Activated CD8-positive, alpha-beta memory T cell treated with anti-CD3 and anti-CD28 coated beads for 48 hours (primary cell): ENCODE data around the gene ZNF124.

Experiments used
- DNase-seq, 3 experiments: peaks; one replicate each; pipeline ENCODE4 v3.0.0-alpha.2; 2020; ENCODE audit warnings: low read depth in 2 of 3, low spot score in 2 of 3

Gene ZNF124

DNA sequence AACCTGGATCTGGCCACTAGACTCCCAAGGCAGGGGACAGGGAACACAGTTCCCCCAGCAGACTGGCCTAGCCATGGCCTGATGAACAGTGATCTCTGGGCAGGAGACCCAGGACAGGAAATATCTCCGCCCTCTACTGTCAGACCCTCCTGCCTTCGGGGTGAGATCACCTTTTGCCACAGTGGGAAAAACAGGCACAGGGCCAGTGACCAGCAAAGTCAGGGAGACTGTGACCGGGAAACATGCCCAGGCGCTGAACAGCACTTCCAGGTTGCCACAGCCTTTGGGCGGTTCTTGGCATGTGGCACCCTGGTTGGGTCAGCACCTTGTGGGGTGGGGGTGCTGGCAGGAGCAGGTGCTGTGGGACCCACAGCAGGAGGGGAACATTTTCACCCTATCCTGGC is 58.7 kb downstream of the ZNF124 start:
- DNase-seq: no peak

DNA sequence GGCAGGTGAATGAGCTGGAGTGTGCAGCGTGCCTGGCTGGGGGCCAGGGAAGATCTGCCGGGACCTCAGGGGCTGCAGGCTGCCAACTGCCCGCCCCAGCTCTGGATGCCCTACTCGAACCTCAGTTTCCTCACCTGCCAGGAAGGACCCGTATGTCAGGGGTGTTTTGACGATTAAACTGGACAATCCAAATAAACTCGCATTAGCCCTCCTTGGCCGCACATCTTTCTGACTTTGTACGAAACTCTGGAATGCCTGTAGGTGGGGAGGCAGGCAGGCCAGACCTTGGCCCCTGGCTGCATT is 59.4 kb downstream of the ZNF124 start:
- no peak for DNase-seq

DNA sequence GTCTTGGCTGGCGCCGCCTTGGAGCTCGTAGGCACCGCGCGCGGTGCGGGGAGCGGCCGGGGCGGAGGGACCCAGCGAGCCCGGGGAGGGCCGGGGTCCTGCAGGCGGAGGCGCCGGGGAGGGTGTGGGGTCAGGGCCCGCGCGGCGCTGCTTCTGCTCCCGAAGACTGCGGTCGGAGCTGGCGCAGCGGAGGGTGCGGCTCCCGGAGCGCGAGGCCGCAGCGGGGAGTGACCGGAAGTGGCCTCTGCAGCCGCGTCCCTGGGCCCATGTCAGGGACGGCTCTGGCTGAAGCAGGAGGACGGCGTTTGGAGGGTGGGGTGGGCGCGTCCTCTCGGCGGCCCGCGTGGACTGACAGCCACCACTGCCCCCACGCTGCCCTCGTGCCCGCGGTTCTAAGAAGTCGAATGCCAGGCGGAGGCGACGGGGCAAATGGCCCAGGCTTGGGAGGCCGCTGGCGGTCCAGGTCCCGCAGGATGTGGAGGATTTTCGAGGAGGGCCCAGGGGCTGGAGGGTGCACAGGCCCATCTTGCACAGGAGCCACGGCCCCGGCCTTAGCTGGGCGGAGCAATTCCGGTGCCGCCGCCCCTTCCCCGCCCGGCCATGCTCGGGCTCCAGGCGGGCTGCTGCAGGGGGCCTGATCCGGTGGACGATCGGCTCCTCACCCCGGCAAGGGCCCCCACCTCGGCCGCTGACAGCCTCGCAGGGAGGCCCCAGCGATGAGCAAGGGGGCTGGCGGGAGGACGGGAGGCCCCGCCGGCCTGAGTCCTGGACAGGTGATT is 59.9 kb downstream of the ZNF124 start:
- DNase-seq: no peak

DNA sequence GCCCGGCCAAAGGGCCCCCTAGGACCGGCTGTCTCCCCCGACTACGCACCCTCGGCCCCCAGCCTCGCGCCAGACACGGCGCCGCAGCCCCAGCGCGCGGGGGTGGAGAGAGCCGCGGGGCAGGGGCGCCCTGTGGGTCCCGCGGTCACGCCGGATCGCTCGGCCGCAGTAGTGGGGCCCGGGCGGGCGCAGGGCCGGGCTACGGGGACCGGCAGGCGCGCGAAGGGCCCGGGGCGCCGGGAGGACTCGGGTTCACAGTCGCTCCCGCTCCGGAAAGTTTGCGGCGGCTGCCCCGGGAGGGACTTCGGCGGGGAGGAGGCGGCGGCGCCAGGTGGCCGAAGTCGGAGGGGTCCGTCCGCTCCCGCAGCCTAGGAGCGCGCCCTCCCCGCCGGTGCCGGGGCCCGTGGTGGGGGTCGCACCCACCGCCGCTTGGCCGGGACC is 60.5 kb downstream of the ZNF124 start:
- no peak for DNase-seq

DNA sequence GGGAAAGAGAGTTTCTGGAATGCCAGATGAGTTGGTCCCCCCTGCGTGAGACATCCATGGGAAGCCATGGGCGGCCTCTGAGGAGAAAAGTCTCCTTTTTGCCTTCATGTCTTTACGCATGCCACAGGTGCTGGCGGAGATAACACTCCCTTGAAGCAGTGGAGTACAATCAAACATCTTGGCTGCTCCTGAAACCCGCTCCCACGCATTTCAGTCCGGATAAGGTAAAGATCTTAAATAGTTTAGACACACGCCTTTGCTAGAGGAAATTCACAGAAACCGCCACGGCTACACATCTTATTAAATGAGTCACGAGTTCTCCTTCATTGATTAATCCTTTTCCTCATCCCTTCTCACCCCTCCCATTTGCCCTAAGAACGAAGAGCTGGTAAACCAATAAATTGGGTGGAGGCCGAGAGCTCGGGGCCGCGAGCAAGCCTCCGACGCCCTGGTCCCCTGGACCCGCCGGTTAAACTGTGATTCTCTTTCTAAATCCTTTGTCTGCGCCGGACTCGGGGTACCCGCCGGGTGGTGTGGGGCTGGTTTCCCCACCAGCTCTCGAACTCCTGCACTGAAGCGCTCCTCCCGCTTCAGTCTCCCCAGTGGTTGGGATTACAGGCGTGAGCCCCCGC is 61.1 kb downstream of the ZNF124 start:
- DNase-seq: no peak

DNA sequence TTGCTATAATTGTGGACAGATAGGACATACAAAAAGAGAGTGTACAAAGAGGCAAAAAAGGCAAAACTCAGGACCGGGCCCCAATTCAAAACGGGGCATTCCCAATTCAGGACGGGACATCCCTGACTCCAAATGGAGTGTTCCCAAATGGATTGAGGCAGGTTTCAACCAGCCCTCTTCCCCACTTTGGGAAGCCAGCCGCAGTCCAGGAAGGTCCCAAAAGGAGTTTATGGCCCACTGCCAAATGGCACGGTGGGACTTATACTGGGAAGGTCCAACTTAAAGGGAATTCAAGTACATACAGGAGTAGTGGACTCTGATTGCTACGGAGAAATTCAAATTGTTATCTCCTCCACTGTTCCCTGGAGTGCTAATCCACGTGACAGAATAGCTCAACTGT is 64.1 kb downstream of the ZNF124 start:
- no peak for DNase-seq

DNA sequence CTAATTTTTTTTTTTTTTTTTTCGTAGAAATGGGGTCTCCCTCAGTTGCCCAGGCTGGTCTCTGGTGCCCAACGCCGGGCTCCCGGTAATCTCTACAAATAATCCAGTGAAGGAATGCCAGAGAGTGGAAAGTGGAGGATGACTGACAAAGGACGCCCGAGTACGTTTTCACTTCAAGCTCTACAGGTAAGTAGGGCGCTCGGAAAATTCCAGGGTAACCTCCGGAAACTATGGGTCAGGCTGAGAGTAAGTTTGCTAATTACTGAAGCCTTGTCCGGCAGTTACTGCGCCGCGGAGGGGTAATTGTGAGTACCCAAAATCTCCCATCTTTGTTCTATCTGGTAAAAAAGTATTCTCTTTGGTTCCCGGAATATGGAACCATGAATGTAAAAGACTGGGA is 65.9 kb downstream of the ZNF124 start:
- no peak for DNase-seq
